ENCODE results near the gene ZHX3.
A peak's percentile ranks its signal among the peaks of the same experiment; 100 is the strongest.

ZHX3 gene

GRCh38 chr20:41355598-41356203 is 38.2 kb upstream of the ZHX3 start:
- no peak for DNase-seq (ENCODE audit: low read depth, low spot score)

- no peak for DNase-seq (ENCODE audit: low read depth, low spot score)
These were observed 37.7 kb upstream of the ZHX3 start for GRCh38 chr20:41355192-41355591.

- no peak for DNase-seq (ENCODE audit: low read depth, low spot score)
These were observed 36.0 kb upstream of the ZHX3 start for GRCh38 chr20:41353530-41353929.

- no peak for DNase-seq (ENCODE audit: low read depth, low spot score)
These were observed 35.1 kb upstream of the ZHX3 start for GRCh38 chr20:41352666-41353065.

- no peak for DNase-seq (ENCODE audit: low read depth, low spot score)
These were observed 34.6 kb upstream of the ZHX3 start for GRCh38 chr20:41352106-41352505.

GRCh38 chr20:41350408-41350962 is 33.0 kb upstream of the ZHX3 start:
- no peak for DNase-seq (ENCODE audit: low read depth, low spot score)

GRCh38 chr20:41349943-41350342 is 32.4 kb upstream of the ZHX3 start:
- DNase-seq (ENCODE audit: low read depth, low spot score), result no peak

- DNase-seq (ENCODE audit: low read depth, low spot score), result no peak
These were observed 31.7 kb upstream of the ZHX3 start for GRCh38 chr20:41349266-41349665.

- no peak for DNase-seq (ENCODE audit: low read depth, low spot score)
These were observed 31.1 kb upstream of the ZHX3 start for GRCh38 chr20:41348430-41349172.

- DNase-seq (ENCODE audit: low read depth, low spot score), result no peak
These were observed 30.2 kb upstream of the ZHX3 start for GRCh38 chr20:41347523-41348429.

GRCh38 chr20:41345729-41346067 is 28.2 kb upstream of the ZHX3 start:
- DNase-seq (ENCODE audit: low read depth, low spot score), result no peak

GRCh38 chr20:41344938-41345728 is 27.6 kb upstream of the ZHX3 start:
- no peak for DNase-seq (ENCODE audit: low read depth, low spot score)

GRCh38 chr20:41344477-41344876 is 26.9 kb upstream of the ZHX3 start:
- no peak for DNase-seq (ENCODE audit: low read depth, low spot score)

GRCh38 chr20:41342474-41343464 is 25.2 kb upstream of the ZHX3 start:
- no peak for DNase-seq (ENCODE audit: low read depth, low spot score)

GRCh38 chr20:41340327-41341055 is 23.0 kb upstream of the ZHX3 start, which contains the start of gene LPIN3:
LPIN3 (plus strand) TSS chr20:41340821; CDS start chr20:41345804, 4,983 bp downstream.
- no peak for DNase-seq (ENCODE audit: low read depth, low spot score)

GRCh38 chr20:41339957-41340326 is 22.4 kb upstream of the ZHX3 start:
- DNase-seq (ENCODE audit: low read depth, low spot score), result peak; percentile 57

GRCh38 chr20:41336711-41337492 is 19.4 kb upstream of the ZHX3 start:
- no peak for DNase-seq (ENCODE audit: low read depth, low spot score)

- no peak for DNase-seq (ENCODE audit: low read depth, low spot score)
These were observed 18.1 kb upstream of the ZHX3 start for GRCh38 chr20:41335591-41335990.

Measured in activated naive CD8-positive, alpha-beta T cell treated with anti-CD3 and anti-CD28 coated beads, Interleukin-2, amount 50 U/mL, for 16 hours (primary cell).